Chondrocyte (in vitro differentiated cells): Measurements from ENCODE around the gene KRT85. TPM values are rescaled to one million over a fixed set of nuclear protein-coding genes. Genes with fewer than 3 reads are reported as not detected.

Experiments used
- DNase-seq: peaks from one replicate; pipeline ENCODE4 v3.0.0; 2021; ENCODE audit warnings: mixed read lengths, low spot score
- H3K27ac Mint-ChIP-seq: one replicate; pipeline ENCODE4 v1.8.0; 2021; ENCODE audit warnings: mild to moderate bottlenecking, moderate library complexity, mixed read lengths; ENCODE audit not compliant: unreplicated experiment
- H3K27me3 Mint-ChIP-seq: 2 replicates; pipeline ENCODE4 v1.8.0; 2021; ENCODE audit warnings: low read depth, mixed read lengths
- H3K36me3 Mint-ChIP-seq: 2 replicates; pipeline ENCODE4 v1.8.0; 2021; ENCODE audit warnings: low read depth, mixed read lengths
- H3K4me1 Mint-ChIP-seq: 2 replicates; pipeline ENCODE4 v1.8.0; 2021; ENCODE audit warnings: low read depth, mild to moderate bottlenecking, mixed read lengths
- H3K4me3 Mint-ChIP-seq: one replicate; pipeline ENCODE4 v1.8.0; 2021; ENCODE audit warnings: mild to moderate bottlenecking, moderate library complexity, mixed read lengths; ENCODE audit not compliant: unreplicated experiment
- H3K9me3 Mint-ChIP-seq: 2 replicates; pipeline ENCODE4 v1.8.0; 2021; ENCODE audit warnings: low read depth, mixed read lengths
- CTCF ChIP-seq: fragments of 200-600 bp; sonication (generic); IDR thresholded peaks from 2 replicates; pipeline ENCODE4 v1.5.0; 2021; ENCODE audit warnings: antibody characterized with exemption, mild to moderate bottlenecking, moderate library complexity
- total RNA-seq: library from RNA; stranded (reverse); gene quantifications from 3 replicates; pipeline ENCODE4 v1.2.1, GENCODE V29; 2021

Gene KRT85
- total RNA-seq, 1 donor from 2014 or later, result not detected

GRCh38 chr12:52358575-52359350 is 8.5 kb downstream of the KRT85 start:
- H3K27me3 Mint-ChIP-seq, result peaks cover 27% of the 10 kb centered on the region

GRCh38 chr12:52356762-52357580 is 10.3 kb downstream of the KRT85 start:
- TF ChIP-seq CTCF, result no peak
- Mint-ChIP-seq H3K27ac (no peak overlapping the region), H3K27me3 (peaks cover 32% of the 10 kb centered on the region), H3K36me3 (no peaks in the 10 kb centered on the region), H3K4me1 (peaks cover 4% of the 10 kb centered on the region), H3K9me3 (no peaks in the 10 kb centered on the region), H3K4me3 (no peak overlapping the region)
- no peak for DNase-seq

More at GRCh38 chr12:52358575-52359350, 8.5 kb downstream of the KRT85 start:
- H3K4me3 Mint-ChIP-seq, result no peak overlapping the region
- no peaks in the 10 kb centered on the region for H3K9me3 Mint-ChIP-seq
- peaks cover 4% of the 10 kb centered on the region for H3K4me1 Mint-ChIP-seq
- no peak overlapping the region for H3K27ac Mint-ChIP-seq
- DNase-seq, result no peak
- no peak for TF ChIP-seq CTCF
- no peaks in the 10 kb centered on the region for H3K36me3 Mint-ChIP-seq

- peaks cover 4% of the 10 kb centered on the region for H3K4me1 Mint-ChIP-seq
Measured at GRCh38 chr12:52356031-52356761, 11.1 kb downstream of the KRT85 start.

GRCh38 chr12:52355176-52355575 is 12.1 kb downstream of the KRT85 start:
- TF ChIP-seq CTCF, result no peak
- H3K4me1 Mint-ChIP-seq, result peaks cover 4% of the 10 kb centered on the region

More at GRCh38 chr12:52356031-52356761, 11.1 kb downstream of the KRT85 start:
- TF ChIP-seq CTCF, result no peak
- Mint-ChIP-seq H3K4me3 (no peak overlapping the region), H3K27ac (no peak overlapping the region), H3K27me3 (peaks cover 33% of the 10 kb centered on the region), H3K36me3 (no peaks in the 10 kb centered on the region), H3K9me3 (no peaks in the 10 kb centered on the region)
- no peak for DNase-seq

GRCh38 chr12:52354200-52354599 is 13.1 kb downstream of the KRT85 start:
- H3K4me3 Mint-ChIP-seq, result no peak overlapping the region
- TF ChIP-seq CTCF, result no peak
- no peak for DNase-seq
- no peak overlapping the region for H3K27ac Mint-ChIP-seq
- H3K4me1 Mint-ChIP-seq, result peaks cover 4% of the 10 kb centered on the region
- no peaks in the 10 kb centered on the region for H3K9me3 Mint-ChIP-seq
- no peaks in the 10 kb centered on the region for H3K36me3 Mint-ChIP-seq
- peaks cover 35% of the 10 kb centered on the region for H3K27me3 Mint-ChIP-seq

More at GRCh38 chr12:52355176-52355575, 12.1 kb downstream of the KRT85 start:
- Mint-ChIP-seq H3K27me3 (peaks cover 34% of the 10 kb centered on the region), H3K9me3 (no peaks in the 10 kb centered on the region), H3K4me3 (no peak overlapping the region), H3K36me3 (no peaks in the 10 kb centered on the region), H3K27ac (no peak overlapping the region)
- no peak for DNase-seq
